HG02798 (cell line): ENCODE results near the gene MAGEB1.
A peak's percentile ranks its signal among the peaks of the same experiment; 100 is the strongest.

ENCODE experiments used
- ATAC-seq: cut with Tn5 transposase; IDR thresholded peaks from one replicate; pipeline ENCODE4 v1.9.1; 2021; ENCODE audit warnings: mild to moderate bottlenecking; ENCODE audit not compliant: unreplicated experiment, poor library complexity

MAGEB1 gene, protein sequence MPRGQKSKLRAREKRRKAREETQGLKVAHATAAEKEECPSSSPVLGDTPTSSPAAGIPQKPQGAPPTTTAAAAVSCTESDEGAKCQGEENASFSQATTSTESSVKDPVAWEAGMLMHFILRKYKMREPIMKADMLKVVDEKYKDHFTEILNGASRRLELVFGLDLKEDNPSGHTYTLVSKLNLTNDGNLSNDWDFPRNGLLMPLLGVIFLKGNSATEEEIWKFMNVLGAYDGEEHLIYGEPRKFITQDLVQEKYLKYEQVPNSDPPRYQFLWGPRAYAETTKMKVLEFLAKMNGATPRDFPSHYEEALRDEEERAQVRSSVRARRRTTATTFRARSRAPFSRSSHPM

DNA sequence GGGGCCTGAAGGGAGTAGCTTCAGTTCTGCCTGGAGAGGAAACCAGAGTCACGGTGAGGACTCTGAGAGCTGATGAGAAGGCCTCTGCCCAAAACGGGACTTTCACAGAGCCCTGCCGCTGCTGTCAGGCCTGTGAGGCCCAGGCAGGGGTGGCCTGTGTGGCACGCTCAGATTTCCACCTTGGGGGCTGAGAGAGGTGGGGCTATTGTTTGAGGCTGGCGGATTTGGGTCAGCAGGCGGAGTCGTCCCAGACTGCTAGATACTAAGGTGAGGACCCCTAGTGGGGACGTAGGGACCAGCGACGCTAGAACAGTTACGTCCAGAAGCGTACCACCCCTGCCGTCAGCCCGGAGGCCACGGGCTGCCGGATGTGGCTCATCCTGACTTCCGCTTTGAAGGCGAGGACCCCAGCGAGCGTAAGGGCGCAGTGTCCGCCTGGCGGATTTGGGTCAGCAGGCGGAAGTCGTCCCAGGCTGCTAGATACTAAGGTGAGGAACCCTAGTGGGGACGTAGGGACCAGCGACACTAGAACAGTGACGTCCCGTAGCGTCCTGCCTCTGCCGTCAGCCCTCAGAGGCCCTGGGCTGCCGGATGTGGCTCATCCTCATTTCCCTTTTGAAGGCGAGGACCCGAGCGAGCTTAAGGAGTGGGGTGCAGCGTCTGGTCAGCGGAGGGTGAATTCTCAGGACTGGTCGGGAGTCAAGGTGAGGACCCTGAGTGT lies at the start of gene MAGEB1:
TSS of gene MAGEB1 (plus strand) at position 378 of the 721 bp plus-strand sequence. CDS start 3,348 bp downstream, outside the sequence.
- ATAC-seq, result peak; percentile 53

DNA sequence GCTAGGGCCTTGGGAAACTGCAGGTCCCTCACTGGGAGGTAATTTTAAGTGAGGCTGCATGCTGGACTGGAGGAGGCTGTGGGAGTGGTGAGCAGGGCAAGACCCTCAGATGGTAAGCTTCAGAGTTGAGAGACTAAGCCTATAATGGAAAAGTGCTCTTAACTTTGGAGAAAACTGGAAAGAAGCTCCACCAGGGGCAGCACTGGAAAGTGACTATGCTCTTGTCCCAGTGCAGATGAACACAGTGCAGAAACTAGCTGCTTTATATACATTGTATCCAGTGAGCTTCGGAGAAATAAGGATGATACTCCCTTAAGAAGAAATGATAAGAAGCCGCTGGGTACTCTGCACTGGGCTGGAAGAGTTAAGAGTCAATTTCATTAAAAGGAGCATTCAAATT lies 34.8 kb upstream of the MAGEB1 start:
- ATAC-seq, result no peak

DNA sequence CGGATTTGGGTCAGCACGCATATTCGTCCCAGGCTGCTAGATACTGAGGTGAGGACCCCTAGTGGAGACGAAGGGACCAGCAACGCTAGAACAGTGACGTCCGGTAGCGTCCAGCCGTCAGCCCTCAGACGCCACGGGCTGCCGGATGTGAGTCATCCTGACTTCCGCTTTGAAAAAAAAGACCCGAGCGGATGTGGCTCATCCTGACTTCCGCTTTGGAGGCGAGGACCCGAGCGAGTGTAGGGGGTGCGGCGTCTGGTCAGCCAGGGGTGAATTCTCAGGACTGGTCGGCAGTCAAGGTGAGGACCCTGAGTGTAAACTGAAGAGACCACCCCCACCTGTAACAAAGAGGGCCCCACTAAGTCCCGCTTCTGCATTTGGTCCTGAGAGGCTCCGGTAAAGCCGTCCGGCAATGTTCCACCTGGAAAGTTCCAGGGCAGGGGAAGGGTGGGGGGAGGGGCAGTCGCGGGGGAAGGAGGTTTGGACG lies 31.5 kb upstream of the MAGEB1 start, which contains the start of gene MAGEB2:
TSS of gene MAGEB2 (plus strand) at position 207 of the 487 bp plus-strand sequence. CDS start 3,018 bp downstream, outside the sequence.
- no peak for ATAC-seq

DNA sequence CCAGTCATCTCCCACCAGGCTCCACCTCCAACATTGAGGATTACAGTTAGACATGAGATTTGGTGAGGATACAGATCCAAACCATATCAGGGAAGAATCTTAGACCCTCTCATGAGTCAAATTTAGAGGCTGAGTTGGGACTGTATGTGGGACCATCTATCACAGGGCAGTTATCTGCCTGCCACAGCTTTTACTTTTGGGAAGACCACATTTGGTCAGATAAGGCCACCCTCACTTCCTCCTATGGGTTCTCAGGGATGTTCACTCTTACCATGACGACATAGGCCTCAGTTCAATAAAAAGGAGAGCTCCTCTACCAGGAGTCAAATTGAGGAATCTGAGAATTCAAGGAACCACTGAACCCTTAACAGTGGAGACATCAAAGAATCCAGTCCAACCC lies 29.5 kb upstream of the MAGEB1 start:
- ATAC-seq, result no peak

DNA sequence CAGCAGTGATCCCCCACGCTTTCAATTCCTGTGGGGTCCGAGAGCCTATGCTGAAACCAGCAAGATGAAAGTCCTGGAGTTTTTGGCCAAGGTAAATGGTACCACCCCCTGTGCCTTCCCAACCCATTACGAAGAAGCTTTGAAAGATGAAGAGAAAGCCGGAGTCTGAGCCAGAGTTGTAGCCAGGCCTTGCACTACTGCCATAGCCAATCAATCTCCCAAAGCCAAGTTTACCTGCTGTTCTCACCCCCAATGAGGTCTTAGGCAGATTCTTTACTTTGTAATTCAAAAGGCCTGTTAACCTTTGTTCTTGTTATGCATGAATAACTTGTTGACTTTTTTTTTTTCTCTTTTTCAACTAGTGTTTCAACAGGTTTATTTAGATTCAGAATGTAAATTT lies 27.6 kb upstream of the MAGEB1 start:
- no peak for ATAC-seq

DNA sequence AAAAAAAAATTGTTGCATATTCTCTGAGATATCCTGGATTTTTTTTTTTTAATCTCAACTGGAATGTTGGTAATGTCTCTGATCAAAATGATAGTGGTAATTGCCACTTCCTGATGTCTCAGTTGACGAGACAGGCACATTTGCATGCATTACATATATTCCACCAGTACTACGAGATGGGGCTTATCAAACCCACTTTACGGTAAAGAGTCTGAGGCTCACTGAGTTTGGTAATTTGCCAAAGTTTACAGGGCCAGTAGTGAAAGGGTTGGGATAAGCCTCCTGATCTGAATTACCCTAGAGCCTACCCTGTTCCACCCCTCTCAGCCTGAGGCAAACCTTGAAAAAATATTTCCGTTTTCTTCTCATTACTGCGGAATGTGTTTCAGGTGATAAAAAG lies 26.3 kb upstream of the MAGEB1 start:
- ATAC-seq, result no peak

DNA sequence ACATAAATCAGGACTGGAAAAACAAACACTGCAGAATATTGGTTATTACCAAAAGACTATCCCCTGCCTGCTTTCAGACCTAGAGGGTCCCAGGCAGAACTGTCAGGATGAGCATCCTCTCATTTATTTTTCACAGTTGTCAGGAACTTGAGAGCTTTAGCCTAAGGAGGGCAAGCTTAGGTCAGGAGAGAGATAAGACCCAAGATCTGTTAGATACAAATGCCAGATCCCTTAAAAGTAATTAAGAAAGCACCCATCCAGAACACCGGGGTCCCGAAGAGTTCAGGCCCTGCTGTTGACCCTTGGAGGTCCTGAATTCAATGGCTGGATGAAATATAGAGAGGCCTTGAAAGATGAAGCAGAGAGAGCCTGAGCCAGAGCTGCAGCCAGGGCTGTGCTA lies 22.4 kb upstream of the MAGEB1 start:
- ATAC-seq, result no peak

DNA sequence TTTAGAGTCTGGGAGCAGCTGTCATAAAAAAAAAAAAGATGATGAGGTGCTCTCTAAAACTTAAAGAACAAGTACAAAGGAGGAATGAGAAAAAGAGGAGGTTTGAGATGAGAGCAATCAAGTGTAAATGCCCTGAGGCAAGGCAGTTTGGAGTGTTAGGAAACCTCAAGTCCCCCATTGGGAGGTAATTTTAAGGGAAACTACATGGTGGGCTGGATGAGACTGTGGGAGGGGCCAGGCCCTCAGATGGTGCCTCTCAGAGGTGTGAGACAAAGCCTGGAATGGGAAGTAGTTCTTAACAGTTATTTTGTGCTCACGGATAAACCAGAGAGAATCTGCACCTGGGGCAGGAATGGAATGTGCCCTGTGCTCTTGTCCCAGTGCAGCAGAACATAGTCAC lies 18.4 kb upstream of the MAGEB1 start:
- ATAC-seq, result no peak

DNA sequence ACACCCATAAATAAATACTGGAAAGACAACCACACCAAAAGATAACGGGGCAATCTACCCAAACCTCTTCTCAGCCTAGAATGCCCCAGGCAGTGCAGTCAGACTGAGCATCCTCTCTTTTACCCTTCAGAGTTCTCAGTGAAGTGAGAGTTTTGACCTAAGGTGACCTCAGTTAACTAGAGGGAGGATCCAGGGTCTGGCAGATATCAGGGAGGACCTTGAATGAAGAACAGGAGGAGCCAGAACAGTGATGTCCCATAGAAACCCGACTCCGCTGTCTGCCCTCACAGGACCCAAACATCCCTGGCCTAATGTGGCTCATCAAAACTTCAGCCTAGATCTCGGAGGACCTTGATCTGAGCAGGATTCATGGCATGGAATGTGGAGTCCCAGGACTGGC lies 16.6 kb upstream of the MAGEB1 start, which contains the start of gene MAGEB3:
TSS of gene MAGEB3 (plus strand) at position 263 of the 400 bp plus-strand sequence. CDS start 5,268 bp downstream, outside the sequence.
- ATAC-seq, result no peak

DNA sequence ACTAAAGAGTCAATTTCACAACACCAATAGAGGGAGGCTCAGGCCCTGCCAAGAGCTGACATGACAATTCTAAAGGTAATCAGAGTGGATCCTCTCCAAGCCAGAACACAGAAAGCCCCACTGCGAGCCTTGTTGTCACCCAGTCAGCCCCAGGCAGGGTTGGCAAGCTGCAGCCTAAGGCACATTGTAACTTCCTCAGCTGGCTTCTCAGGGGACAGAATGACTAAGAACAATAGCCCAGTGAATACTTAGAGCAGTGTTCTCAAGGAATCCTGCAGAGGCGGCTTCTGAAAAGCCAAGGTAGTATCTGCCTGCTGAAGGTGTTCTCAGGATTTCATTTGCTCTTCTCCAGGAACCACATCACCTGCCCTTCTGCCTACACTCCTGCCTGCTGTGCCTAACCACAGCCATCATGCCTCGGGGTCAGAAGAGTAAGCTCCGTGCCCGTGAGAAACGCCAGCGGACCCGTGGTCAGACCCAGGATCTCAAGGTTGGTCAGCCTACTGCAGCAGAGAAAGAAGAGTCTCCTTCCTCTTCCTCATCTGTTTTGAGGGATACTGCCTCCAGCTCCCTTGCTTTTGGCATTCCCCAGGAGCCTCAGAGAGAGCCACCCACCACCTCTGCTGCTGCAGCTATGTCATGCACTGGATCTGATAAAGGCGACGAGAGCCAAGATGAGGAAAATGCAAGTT lies 5.1 kb upstream of the MAGEB1 start, which contains the start of gene MAGEB4:
TSS of gene MAGEB4 (plus strand) at position 277 of the 692 bp plus-strand sequence. CDS start at position 413, 136 bp downstream.
- peak; percentile 54 for ATAC-seq

DNA sequence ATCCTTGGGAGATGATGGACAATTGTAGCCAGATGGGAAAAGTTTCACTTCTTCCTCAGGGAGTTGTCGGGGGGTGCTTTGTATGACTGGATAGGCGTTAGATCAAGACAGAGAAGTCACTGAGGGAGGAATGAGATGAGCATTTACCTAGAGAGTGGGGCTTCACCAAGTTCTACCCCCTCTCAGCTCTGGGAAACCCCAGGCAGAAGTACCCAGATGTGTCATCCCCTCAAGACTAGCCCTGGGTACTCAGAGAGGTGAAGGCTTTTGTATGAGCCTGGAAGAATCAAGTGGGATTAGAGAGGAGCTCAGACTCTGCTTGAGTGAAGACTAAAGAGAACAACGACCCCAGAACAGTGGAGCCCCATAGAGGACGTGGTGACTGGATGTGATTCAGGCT lies 1.9 kb downstream of the MAGEB1 start:
- peak; percentile 64 for ATAC-seq

DNA sequence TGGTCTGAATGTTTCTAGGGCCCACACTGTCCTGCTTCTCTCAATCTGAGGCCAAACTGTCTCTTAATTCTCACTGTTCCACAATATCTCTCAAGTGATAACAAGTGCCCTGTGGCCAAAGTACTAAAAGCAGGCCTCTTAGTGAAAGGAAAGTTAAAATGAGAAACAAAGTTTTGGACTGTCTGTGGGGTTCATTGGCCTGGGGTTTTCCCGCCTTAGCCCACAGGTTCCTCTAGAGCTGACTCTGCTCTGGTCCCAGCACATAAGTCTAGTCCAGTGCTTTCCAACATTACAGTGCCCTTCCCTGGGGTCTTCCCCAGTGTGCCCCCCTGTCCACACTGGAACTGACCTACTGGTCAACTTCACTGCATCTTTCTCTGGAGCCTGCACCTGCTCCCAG lies 6.3 kb downstream of the MAGEB1 start:
- peak; percentile 80 for ATAC-seq

DNA sequence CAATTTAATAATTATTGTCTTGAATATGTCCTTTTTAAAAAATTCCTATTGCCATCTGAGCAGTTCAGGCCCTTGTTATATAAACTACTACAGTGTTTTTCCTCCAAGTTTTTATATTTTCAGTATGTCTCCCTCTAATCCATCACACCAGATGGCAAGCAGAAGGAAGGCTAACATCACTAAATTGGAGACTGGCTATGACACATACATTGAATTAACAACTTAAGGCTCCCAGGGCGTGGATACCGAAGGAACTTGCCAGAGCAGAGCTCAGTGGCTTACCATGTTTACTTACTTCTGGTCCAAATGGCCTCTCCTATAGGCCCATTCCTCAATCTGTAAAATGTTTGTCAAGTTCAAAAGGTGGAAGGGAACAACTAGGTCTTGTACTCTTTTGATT lies 13.0 kb downstream of the MAGEB1 start:
- no peak for ATAC-seq

DNA sequence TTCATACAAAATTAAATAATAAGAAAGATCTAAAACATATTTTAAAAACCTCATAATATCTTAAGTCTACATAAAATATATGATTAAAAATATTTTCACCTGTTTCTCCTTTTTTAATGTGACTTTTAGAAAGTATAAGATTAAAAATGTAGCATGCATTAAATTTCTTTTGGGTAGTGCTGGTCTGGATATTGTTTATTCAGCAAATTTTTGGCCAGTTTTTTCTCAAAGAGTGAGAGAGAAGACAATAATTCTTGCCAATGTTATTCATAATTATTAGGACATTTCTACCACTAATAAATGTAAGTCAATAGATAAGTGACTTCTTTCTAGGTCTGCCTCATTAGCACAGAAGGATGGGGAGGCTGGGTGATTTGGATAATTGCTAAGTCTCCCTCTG lies 14.1 kb downstream of the MAGEB1 start:
- no peak for ATAC-seq

DNA sequence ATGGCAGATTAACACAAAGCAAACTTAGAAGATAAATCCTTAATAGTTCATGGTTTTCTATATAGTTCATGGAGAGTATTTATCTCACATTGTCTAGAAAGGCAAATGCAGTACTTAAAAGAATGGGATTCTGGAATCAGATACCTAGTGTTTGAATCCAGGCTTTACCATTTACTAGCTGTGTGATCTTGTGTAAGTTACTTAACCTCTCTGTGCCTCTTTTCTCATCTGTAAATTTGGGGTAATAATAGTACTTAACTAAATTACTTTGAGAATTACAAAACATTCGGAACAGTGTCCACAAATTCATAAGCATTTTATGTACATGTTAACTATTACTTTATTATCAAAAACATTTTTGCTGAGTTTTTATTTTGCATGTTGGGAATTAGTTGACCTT lies 15.8 kb downstream of the MAGEB1 start:
- no peak for ATAC-seq

DNA sequence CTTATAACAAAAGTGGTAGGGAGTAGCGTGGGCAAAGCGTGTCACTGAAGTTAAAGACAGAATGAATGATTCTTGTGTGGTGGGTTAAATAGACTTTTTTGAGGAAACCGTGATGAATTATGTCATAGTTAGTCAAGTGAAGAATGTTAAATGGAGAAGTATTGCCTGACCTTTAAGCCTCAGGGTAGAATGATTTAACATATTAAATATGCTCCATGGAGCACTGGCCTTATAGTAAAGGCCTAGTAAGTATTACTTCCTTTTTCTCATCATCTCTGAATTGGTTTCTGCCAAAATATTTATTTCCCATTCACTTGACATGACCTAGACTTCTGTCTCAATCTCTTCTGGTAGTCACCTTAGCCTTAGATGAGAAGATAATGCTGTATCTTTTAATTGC lies 23.7 kb downstream of the MAGEB1 start:
- no peak for ATAC-seq

DNA sequence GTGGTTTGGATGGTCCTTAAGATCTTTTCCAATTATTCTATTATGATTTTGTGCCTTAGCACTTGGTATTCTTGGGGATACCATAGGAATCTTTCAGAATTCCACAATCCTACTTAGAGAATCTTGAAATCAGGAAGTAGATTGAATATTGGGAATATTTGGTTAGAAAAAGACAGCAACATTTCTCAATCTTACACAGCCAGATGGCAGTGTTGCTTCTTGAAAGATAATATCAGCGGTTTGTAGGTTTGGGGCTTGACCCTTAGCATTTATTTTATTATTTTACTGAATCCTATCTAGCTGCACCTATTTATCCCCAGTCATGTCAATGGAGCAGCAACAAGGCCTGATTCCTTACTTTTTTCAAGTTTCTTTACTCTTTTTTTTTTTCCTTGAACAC lies 28.6 kb downstream of the MAGEB1 start:
- no peak for ATAC-seq

DNA sequence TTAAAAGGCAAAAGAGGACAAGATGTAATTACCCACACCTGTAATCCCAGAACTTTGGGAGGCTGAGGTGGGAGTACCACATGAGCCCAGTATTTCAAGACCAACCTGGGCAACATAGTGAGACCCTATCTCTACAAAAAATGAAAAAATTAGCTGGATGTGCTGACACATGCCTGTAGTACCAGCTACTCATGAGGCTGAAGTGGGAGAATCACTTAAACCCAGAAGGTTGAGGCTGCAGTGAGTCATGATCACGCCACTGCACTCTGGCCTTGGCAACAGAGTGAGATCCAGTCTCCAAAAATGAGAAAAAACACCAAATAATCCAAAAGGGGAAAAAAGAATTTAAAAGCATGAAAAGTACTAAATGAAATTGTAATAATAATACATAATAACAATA lies 31.4 kb downstream of the MAGEB1 start:
- no peak for ATAC-seq

DNA sequence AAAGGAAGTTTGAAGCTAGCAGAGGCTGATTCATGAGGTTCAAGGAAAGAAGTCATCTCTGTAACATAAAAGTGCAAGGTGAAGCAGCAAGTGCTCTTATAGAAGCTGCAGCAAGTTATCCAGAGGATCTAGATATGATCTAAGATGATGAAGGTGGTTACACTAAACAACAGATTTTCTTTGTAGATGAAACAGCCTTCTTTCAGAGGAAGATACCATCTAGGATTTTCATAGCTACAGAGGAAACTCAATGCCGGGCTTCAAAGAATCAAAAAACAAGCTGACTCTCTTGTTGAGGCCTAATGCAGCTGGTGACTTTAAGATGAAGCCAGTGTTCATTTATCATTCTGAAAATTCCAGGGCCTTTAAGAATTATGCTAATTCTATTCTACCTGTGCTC lies 33.5 kb downstream of the MAGEB1 start:
- no peak for ATAC-seq

DNA sequence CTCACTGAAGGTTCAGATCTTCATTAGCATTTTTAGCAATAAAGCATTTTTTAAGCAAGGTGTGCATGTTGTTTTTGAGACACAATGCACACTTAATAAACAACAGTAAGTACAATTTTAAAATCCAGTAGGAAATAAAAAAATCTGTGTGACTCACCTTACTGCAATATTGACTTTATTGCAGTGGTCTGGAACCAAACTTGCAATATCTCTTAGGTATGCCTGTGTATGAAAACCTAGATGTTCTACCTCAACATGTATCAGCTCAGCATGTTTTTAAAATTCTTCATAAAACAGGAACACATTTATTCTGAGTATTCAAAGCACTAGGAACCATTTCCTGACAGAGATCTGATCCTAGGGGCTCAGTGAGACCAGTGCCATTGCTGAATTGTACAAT lies 35.6 kb downstream of the MAGEB1 start:
- no peak for ATAC-seq
